Measurements from ENCODE around the gene IFRD2.

IFRD2 gene

GRCh38 chr3:50303013-50303815, 11.0 kb upstream of the IFRD2 start, which contains the start of gene HYAL1:
Gene HYAL1, minus strand, starts transcription at chr3:50303574. Its CDS starts 618 bp downstream, at chr3:50302956.
- 78% methylated on average over 8 of the region's 14 CpGs for WGBS (ENCODE audit: insufficient coverage)
- CTCF ChIA-PET = interaction anchor here (1.5 to 9.6 kb wide), 3 partner anchors 11 to 25 kb away, joined by 4 to 105 read pairs (median 8); partner anchors contain the start of genes HYAL2, IFRD2 and TUSC2
- POLR2A ChIA-PET = interaction anchor here (1.7 kb wide), 1 partner anchor 25 kb away, joined by 5 read pairs; the partner anchor contains the start of gene TUSC2
- H3K4me3 ChIP-seq (ENCODE audit: control insufficient read depth in 1 of 7, extremely low read depth in 1 of 7, insufficient read depth in 4 of 7, low read depth in 2 of 7, low read length in 6 of 7) = no peak within 1 kb of the TSS
- peak in 1 of 3 donors; percentile 38 for DNase-seq
- no peaks in the 10 kb centered on the region for H3K36me3 ChIP-seq (ENCODE audit: control insufficient read depth in 4 of 4, insufficient read depth in 4 of 4, low read length in 3 of 4)
- peak within 1 kb of the TSS in 1 of 2 experiments; percentile 58 for H3K27ac ChIP-seq (ENCODE audit: insufficient read depth in 1 of 2, low read depth in 1 of 2, low read length in 2 of 2, poor library complexity in 1 of 2, severe bottlenecking in 2 of 2)
- H3K27me3 ChIP-seq (replicated peaks in 2 of 5; ENCODE audit: control insufficient read depth in 4 of 5, insufficient read depth in 5 of 5, low read length in 4 of 5) = no peaks in the 10 kb centered on the region
- H3K4me1 ChIP-seq (ENCODE audit: control extremely low read depth in 1 of 4, control insufficient read depth in 4 of 4, insufficient read depth in 4 of 4, low read length in 3 of 4) = peaks cover 5 to 21% (median 20%) of the 10 kb centered on the region in 4 experiments
- H3K9me3 ChIP-seq (ENCODE audit: control extremely low read depth in 1 of 5, control insufficient read depth in 4 of 5, insufficient read depth in 2 of 5, low read depth in 1 of 5, low read length in 4 of 5) = peaks cover 0 to 4% (median 2%) of the 10 kb centered on the region in 5 experiments

DNA sequence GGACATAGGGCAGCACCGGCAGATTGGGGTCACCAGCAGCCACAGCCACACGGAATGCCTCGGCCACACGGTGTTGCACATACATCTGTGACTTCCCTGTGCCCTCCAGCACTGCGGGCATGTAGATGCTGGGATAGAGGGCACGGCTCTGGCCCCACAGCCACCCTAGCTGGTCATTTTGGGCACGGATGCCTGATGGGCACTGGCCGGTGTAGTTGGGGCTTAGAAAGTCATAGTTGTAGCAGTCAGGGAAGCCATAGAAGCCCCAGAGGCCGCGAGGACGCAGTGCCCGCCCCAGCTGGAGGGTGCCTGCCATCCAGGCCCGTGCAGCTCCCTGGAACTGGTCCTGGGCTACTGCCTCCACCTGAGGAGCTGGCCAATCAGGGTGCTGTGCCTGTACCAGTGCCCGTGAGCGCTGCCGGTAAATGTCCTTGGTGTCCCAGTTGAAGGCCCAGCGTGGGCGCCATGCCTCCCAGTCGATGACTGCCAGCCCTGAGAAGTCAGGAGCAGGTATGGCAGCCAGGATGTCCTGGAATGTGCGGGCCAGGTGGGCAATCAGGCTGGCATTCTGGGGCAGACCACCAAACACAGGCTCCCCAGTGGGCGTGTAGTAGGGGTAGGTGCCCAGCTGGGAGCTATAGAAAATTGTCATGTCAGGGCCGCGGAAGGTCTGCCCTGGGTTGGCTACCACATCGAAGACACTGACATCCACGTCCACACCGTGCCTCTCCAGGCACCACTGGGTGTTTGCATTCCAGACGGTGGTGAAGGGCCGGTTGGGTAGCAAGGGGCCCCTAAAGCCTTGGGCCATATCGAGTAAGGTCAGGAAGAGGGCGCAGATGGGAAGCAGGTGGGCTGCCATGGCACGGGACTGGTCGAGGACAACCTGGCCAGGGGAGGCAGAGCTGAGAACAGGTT, 10.1 kb upstream of the IFRD2 start:
- POLR2A ChIA-PET = interaction anchor here (1.7 kb wide), 1 partner anchor 26 kb away, joined by 5 read pairs; the partner anchor contains the start of gene TUSC2
- H3K36me3 ChIP-seq (ENCODE audit: control insufficient read depth in 4 of 4, insufficient read depth in 4 of 4, low read length in 3 of 4) = peaks cover 0 to 4% (median 1%) of the 10 kb centered on the region in 4 experiments
- H3K27me3 ChIP-seq (replicated peaks in 2 of 5; ENCODE audit: control insufficient read depth in 4 of 5, insufficient read depth in 5 of 5, low read length in 4 of 5) = no peaks in the 10 kb centered on the region
- CTCF ChIA-PET = interaction anchor here (1.5 to 9.6 kb wide), 3 partner anchors 10 to 26 kb away, joined by 4 to 105 read pairs (median 8); partner anchors contain the start of genes HYAL2, IFRD2 and TUSC2
- H3K9me3 ChIP-seq (ENCODE audit: control extremely low read depth in 1 of 5, control insufficient read depth in 4 of 5, insufficient read depth in 2 of 5, low read depth in 1 of 5, low read length in 4 of 5) = peaks cover 0 to 2% (median 0%) of the 10 kb centered on the region in 5 experiments
- peaks cover 7 to 29% (median 29%) of the 10 kb centered on the region in 4 experiments for H3K4me1 ChIP-seq (ENCODE audit: control extremely low read depth in 1 of 4, control insufficient read depth in 4 of 4, insufficient read depth in 4 of 4, low read length in 3 of 4)
- WGBS (ENCODE audit: insufficient coverage) = 95% methylated on average over 31 of the region's 32 CpGs
- no peak overlapping the region for H3K4me3 ChIP-seq (ENCODE audit: control insufficient read depth in 1 of 7, extremely low read depth in 1 of 7, insufficient read depth in 4 of 7, low read depth in 2 of 7, low read length in 6 of 7)
- no peak for DNase-seq
- H3K27ac ChIP-seq (ENCODE audit: insufficient read depth in 1 of 2, low read depth in 1 of 2, low read length in 2 of 2, poor library complexity in 1 of 2, severe bottlenecking in 2 of 2) = no peak overlapping the region

DNA sequence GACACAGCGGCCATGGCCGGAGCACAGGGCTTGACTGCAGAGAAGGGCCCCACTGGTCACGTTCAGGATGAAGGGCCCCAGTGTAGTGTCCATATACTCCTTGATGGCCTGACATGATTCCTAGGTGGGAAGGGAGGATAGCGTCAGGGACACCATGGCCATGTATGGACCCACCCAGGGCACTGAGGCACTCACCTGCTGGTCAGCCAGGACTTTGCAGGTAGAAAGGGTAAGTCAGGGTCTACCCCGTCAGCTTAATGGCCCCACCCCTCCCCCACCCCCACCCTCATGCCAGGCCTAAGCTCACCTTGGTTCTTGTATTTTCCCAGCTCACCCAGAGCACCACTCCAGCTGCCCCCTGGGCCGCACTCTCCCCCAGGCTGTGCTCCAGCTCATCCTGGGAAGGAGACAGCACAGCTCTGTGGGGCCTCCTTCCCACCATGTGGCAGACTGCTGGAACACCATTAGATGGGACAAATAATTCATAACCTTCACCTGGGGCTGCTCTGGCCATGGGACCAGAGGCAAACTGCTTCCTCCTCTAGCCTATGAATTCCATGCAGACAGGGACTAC, 8.5 kb upstream of the IFRD2 start:
- POLR2A ChIA-PET = no interaction called here
- 83% methylated on average over 2 of the region's 6 CpGs for WGBS (ENCODE audit: insufficient coverage)
- peak overlapping the region in 1 of 2 experiments; percentile 86 for H3K27ac ChIP-seq (ENCODE audit: insufficient read depth in 1 of 2, low read depth in 1 of 2, low read length in 2 of 2, poor library complexity in 1 of 2, severe bottlenecking in 2 of 2)
- peak overlapping the region in 1 of 7 experiments; percentile 69 for H3K4me3 ChIP-seq (ENCODE audit: control insufficient read depth in 1 of 7, extremely low read depth in 1 of 7, insufficient read depth in 4 of 7, low read depth in 2 of 7, low read length in 6 of 7)
- no peak for DNase-seq
- peaks cover 7 to 34% (median 31%) of the 10 kb centered on the region in 4 experiments for H3K4me1 ChIP-seq (ENCODE audit: control extremely low read depth in 1 of 4, control insufficient read depth in 4 of 4, insufficient read depth in 4 of 4, low read length in 3 of 4)
- CTCF ChIA-PET = interaction anchor here (0.6 to 5.3 kb wide), 3 partner anchors 14 to 23 kb away, joined by 4 to 46 read pairs (median 5); partner anchors contain the start of gene HYAL2
- H3K9me3 ChIP-seq (ENCODE audit: control extremely low read depth in 1 of 5, control insufficient read depth in 4 of 5, insufficient read depth in 2 of 5, low read depth in 1 of 5, low read length in 4 of 5) = no peaks in the 10 kb centered on the region
- H3K36me3 ChIP-seq (ENCODE audit: control insufficient read depth in 4 of 4, insufficient read depth in 4 of 4, low read length in 3 of 4) = peaks cover 0 to 18% (median 9%) of the 10 kb centered on the region in 4 experiments
- no peaks in the 10 kb centered on the region for H3K27me3 ChIP-seq (replicated peaks in 2 of 5; ENCODE audit: control insufficient read depth in 4 of 5, insufficient read depth in 5 of 5, low read length in 4 of 5)

- DNase-seq = peak; percentile 49 to 85 (median 83)
- CTCF ChIA-PET = interaction anchor here (0.6 to 5.5 kb wide), 11 partner anchors 12 to 462 kb away, joined by 3 to 46 read pairs (median 4); partner anchors contain the start of genes HYAL2, LSMEM2, SEMA3B and TUSC2
- POLR2A ChIA-PET = interaction anchor here (0.7 to 1.0 kb wide), 2 partner anchors 15 to 28 kb away, joined by 3 to 4 read pairs; partner anchors contain the start of gene TUSC2
These were observed 7.9 kb upstream of the IFRD2 start for GRCh38 chr3:50299929-50300680.

GRCh38 chr3:50299638-50299928, 7.4 kb upstream of the IFRD2 start:
- DNase-seq = no peak
- POLR2A ChIA-PET = interaction anchor here (0.6 to 1.0 kb wide), 3 partner anchors 16 to 33 kb away, joined by 3 to 4 read pairs (median 4); partner anchors contain the start of gene TUSC2
- WGBS (ENCODE audit: insufficient coverage) = 1% methylated on average over 12 of the region's 12 CpGs
- Histone ChIP-seq H3K36me3 (ENCODE audit: control insufficient read depth in 4 of 4, insufficient read depth in 4 of 4, low read length in 3 of 4) (peaks cover 0 to 19% (median 9%) of the 10 kb centered on the region in 4 experiments), H3K9me3 (ENCODE audit: control extremely low read depth in 1 of 5, control insufficient read depth in 4 of 5, insufficient read depth in 2 of 5, low read depth in 1 of 5, low read length in 4 of 5) (no peaks in the 10 kb centered on the region), H3K27me3 (replicated peaks in 2 of 5; ENCODE audit: control insufficient read depth in 4 of 5, insufficient read depth in 5 of 5, low read length in 4 of 5) (no peaks in the 10 kb centered on the region), H3K4me1 (ENCODE audit: control extremely low read depth in 1 of 4, control insufficient read depth in 4 of 4, insufficient read depth in 4 of 4, low read length in 3 of 4) (peaks cover 7 to 34% (median 31%) of the 10 kb centered on the region in 4 experiments), H3K4me3 (ENCODE audit: control insufficient read depth in 1 of 7, extremely low read depth in 1 of 7, insufficient read depth in 4 of 7, low read depth in 2 of 7, low read length in 6 of 7) (peak overlapping the region; percentile 31 to 74 (median 69)), H3K27ac (ENCODE audit: insufficient read depth in 1 of 2, low read depth in 1 of 2, low read length in 2 of 2, poor library complexity in 1 of 2, severe bottlenecking in 2 of 2) (peak overlapping the region; percentile 66 to 86)
- CTCF ChIA-PET = interaction anchor here (0.7 to 5.5 kb wide), 11 partner anchors 10 to 462 kb away, joined by 3 to 46 read pairs (median 3); partner anchors contain the start of genes HYAL2, LSMEM2, SEMA3B and TUSC2

More at GRCh38 chr3:50299929-50300680, 7.9 kb upstream of the IFRD2 start:
- peaks cover 7 to 34% (median 31%) of the 10 kb centered on the region in 4 experiments for H3K4me1 ChIP-seq (ENCODE audit: control extremely low read depth in 1 of 4, control insufficient read depth in 4 of 4, insufficient read depth in 4 of 4, low read length in 3 of 4)
- H3K36me3 ChIP-seq (ENCODE audit: control insufficient read depth in 4 of 4, insufficient read depth in 4 of 4, low read length in 3 of 4) = peaks cover 0 to 18% (median 9%) of the 10 kb centered on the region in 4 experiments
- 45% methylated on average over 10 of the region's 12 CpGs for WGBS (ENCODE audit: insufficient coverage)
- H3K9me3 ChIP-seq (ENCODE audit: control extremely low read depth in 1 of 5, control insufficient read depth in 4 of 5, insufficient read depth in 2 of 5, low read depth in 1 of 5, low read length in 4 of 5) = no peaks in the 10 kb centered on the region
- no peaks in the 10 kb centered on the region for H3K27me3 ChIP-seq (replicated peaks in 2 of 5; ENCODE audit: control insufficient read depth in 4 of 5, insufficient read depth in 5 of 5, low read length in 4 of 5)
- H3K27ac ChIP-seq (ENCODE audit: insufficient read depth in 1 of 2, low read depth in 1 of 2, low read length in 2 of 2, poor library complexity in 1 of 2, severe bottlenecking in 2 of 2) = peak overlapping the region; percentile 66 to 86
- H3K4me3 ChIP-seq (ENCODE audit: control insufficient read depth in 1 of 7, extremely low read depth in 1 of 7, insufficient read depth in 4 of 7, low read depth in 2 of 7, low read length in 6 of 7) = peak overlapping the region; percentile 31 to 74 (median 69)

All from common myeloid progenitor, CD34-positive (primary cell).